CD8-positive, alpha-beta T cell (primary cell): ENCODE data around the gene ANKRD16. TPM values are rescaled to one million over a fixed set of nuclear protein-coding genes. Genes with fewer than 3 reads are reported as not detected.

Experiments used
- total RNA-seq, 46 experiments: library from RNA in 2 of 46; stranded (reverse) in 2 of 46; gene quantifications; one replicate each; pipeline ENCODE4 v1.2.3 and lab custom pipeline; 2021 to 2026

The ANKRD16 gene
- total RNA-seq, 2 experiments from 2014 or later, result 1.7 to 2.1 TPM

Other genes starting within 250 kb of the ANKRD16 start
- 1 to 10 TPM; 1.6 to 1.9 TPM for gene ASB13, start 223.3 kb downstream of the ANKRD16 start, total RNA-seq
- gene TASOR2, start 205.1 kb downstream of the ANKRD16 start, total RNA-seq, result 10 to 100 TPM; 52.7 to 61.2 TPM
- gene GDI2, start 76.5 kb downstream of the ANKRD16 start, total RNA-seq, result 10 to 100 TPM; 62.1 to 70.5 TPM
- 10 to 100 TPM; 23.5 to 24.8 TPM for gene FBH1, start 350 bp upstream of the ANKRD16 start, total RNA-seq
- gene IL15RA, start 87.7 kb upstream of the ANKRD16 start, total RNA-seq, result 1 to 10 TPM; 4.8 to 5.4 TPM
- gene IL2RA, start 172.5 kb upstream of the ANKRD16 start, total RNA-seq, result 1 to 10 TPM; 1.8 to 2.5 TPM
- 100 to 1,000 TPM; 151 to 160 TPM for gene RBM17, start 199.1 kb upstream of the ANKRD16 start, total RNA-seq